ENCODE measurements around the gene ZNF648.

ZNF648 gene

GRCh38 chr1:182032251-182032650 lies 29.3 kb downstream of the ZNF648 start:
- no peak for DNase-seq

GRCh38 chr1:182029379-182030331 lies 31.9 kb downstream of the ZNF648 start:
- ATAC-seq (ENCODE audit: insufficient read depth, low read depth) (peak; percentile 91), DNase-seq (peak; percentile 99)
- no peaks in the 10 kb centered on the region for H3K27me3 ChIP-seq (ENCODE audit: insufficient read depth, low read length, poor library complexity)
- H3K36me3 ChIP-seq (ENCODE audit: insufficient read depth, low read length): no peaks in the 10 kb centered on the region
- H2AFZ ChIP-seq (ENCODE audit: low read depth, low read length): peak overlapping the region; percentile 99
- H3K4me3 ChIP-seq (ENCODE audit: low read depth in 1 of 2, low read length in 2 of 2): peak overlapping the region; percentile 78 to 97
- H3K27ac ChIP-seq (ENCODE audit: low read length): peak overlapping the region; percentile 97
- peak overlapping the region; percentile 84 for H3K4me2 ChIP-seq (ENCODE audit: insufficient read depth, low read length)
- peak overlapping the region; percentile 76 for H3K9ac ChIP-seq (ENCODE audit: low read depth, low read length)
- H4K20me1 ChIP-seq (ENCODE audit: insufficient read depth, low read length): no peaks in the 10 kb centered on the region
- no peaks in the 10 kb centered on the region for H3K9me3 ChIP-seq (ENCODE audit: insufficient read depth, low read length, severe bottlenecking)
- H3K79me2 ChIP-seq (ENCODE audit: insufficient read depth, low read length): peaks cover 7% of the 10 kb centered on the region; the same call in 1 of the 2 replicates
- peak; percentile 36 for TF ChIP-seq CTCF (IDR thresholded peaks at IDR 0.05; ENCODE audit: borderline replicate concordance, extremely low read depth, low read length, poor library complexity, severe bottlenecking)
- TF ChIP-seq EZH2 (IDR thresholded peaks at IDR 0.05; ENCODE audit: borderline replicate concordance, low read depth, low read length, severe bottlenecking): no peak
- peaks cover 19% of the 10 kb centered on the region for H3K4me1 ChIP-seq (ENCODE audit: insufficient read depth, low read length)

More at GRCh38 chr1:182032251-182032650, 29.3 kb downstream of the ZNF648 start:
- Histone ChIP-seq H3K27me3 (ENCODE audit: insufficient read depth, low read length, poor library complexity) (no peaks in the 10 kb centered on the region), H3K4me3 (ENCODE audit: low read depth in 1 of 2, low read length in 2 of 2) (no peak overlapping the region), H3K4me1 (ENCODE audit: insufficient read depth, low read length) (peaks cover 28% of the 10 kb centered on the region), H3K27ac (ENCODE audit: low read length) (no peak overlapping the region), H3K79me2 (ENCODE audit: insufficient read depth, low read length) (peaks cover 7% of the 10 kb centered on the region; the same call in 1 of the 2 replicates), H3K36me3 (ENCODE audit: insufficient read depth, low read length) (no peaks in the 10 kb centered on the region), H4K20me1 (ENCODE audit: insufficient read depth, low read length) (no peaks in the 10 kb centered on the region), H2AFZ (ENCODE audit: low read depth, low read length) (no peak overlapping the region), H3K9ac (ENCODE audit: low read depth, low read length) (no peak overlapping the region), H3K4me2 (ENCODE audit: insufficient read depth, low read length) (no peak overlapping the region), H3K9me3 (ENCODE audit: insufficient read depth, low read length, severe bottlenecking) (no peaks in the 10 kb centered on the region)
- ATAC-seq (ENCODE audit: insufficient read depth, low read depth): no peak
- TF ChIP-seq CTCF (IDR thresholded peaks at IDR 0.05; ENCODE audit: borderline replicate concordance, extremely low read depth, low read length, poor library complexity, severe bottlenecking) (no peak), EZH2 (IDR thresholded peaks at IDR 0.05; ENCODE audit: borderline replicate concordance, low read depth, low read length, severe bottlenecking) (no peak)

GRCh38 chr1:182029002-182029378 lies 32.5 kb downstream of the ZNF648 start:
- TF ChIP-seq CTCF (IDR thresholded peaks at IDR 0.05; ENCODE audit: borderline replicate concordance, extremely low read depth, low read length, poor library complexity, severe bottlenecking): no peak
- H2AFZ ChIP-seq (ENCODE audit: low read depth, low read length): peak overlapping the region; percentile 99
- peaks cover 7% of the 10 kb centered on the region; the same call in 1 of the 2 replicates for H3K79me2 ChIP-seq (ENCODE audit: insufficient read depth, low read length)
- H3K4me2 ChIP-seq (ENCODE audit: insufficient read depth, low read length): peak overlapping the region; percentile 84
- no peaks in the 10 kb centered on the region for H3K9me3 ChIP-seq (ENCODE audit: insufficient read depth, low read length, severe bottlenecking)
- ATAC-seq (ENCODE audit: insufficient read depth, low read depth): no peak
- H3K27ac ChIP-seq (ENCODE audit: low read length): peak overlapping the region; percentile 97
- H3K36me3 ChIP-seq (ENCODE audit: insufficient read depth, low read length): no peaks in the 10 kb centered on the region
- H3K4me3 ChIP-seq (ENCODE audit: low read depth in 1 of 2, low read length in 2 of 2): peak overlapping the region; percentile 78 to 97
- no peak for DNase-seq
- no peaks in the 10 kb centered on the region for H3K27me3 ChIP-seq (ENCODE audit: insufficient read depth, low read length, poor library complexity)
- no peaks in the 10 kb centered on the region for H4K20me1 ChIP-seq (ENCODE audit: insufficient read depth, low read length)
- peaks cover 18% of the 10 kb centered on the region for H3K4me1 ChIP-seq (ENCODE audit: insufficient read depth, low read length)
- peak overlapping the region; percentile 76 for H3K9ac ChIP-seq (ENCODE audit: low read depth, low read length)
